ENCODE results near the gene ERC2.

DNA sequence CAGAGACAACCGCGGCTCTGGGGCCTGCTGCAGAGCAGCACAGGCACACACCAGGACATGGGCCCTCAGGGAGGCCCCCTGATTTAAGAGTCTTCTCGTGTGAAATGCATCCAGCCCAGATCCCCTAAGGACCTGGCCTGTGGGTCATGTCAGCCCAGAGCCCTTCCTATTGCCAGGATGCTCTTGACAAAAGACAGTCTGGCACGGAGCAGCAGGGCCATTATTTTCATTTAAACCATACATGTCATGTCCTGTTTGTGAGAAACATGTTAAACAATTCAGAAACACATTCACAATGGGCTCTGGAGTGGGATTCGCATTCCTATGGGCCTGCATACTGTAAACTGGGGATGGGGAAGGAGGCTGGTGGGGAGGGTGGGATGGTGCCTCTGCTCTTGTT, 613.8 kb downstream of the ERC2 start:
- TF ChIP-seq, protein P1, sequence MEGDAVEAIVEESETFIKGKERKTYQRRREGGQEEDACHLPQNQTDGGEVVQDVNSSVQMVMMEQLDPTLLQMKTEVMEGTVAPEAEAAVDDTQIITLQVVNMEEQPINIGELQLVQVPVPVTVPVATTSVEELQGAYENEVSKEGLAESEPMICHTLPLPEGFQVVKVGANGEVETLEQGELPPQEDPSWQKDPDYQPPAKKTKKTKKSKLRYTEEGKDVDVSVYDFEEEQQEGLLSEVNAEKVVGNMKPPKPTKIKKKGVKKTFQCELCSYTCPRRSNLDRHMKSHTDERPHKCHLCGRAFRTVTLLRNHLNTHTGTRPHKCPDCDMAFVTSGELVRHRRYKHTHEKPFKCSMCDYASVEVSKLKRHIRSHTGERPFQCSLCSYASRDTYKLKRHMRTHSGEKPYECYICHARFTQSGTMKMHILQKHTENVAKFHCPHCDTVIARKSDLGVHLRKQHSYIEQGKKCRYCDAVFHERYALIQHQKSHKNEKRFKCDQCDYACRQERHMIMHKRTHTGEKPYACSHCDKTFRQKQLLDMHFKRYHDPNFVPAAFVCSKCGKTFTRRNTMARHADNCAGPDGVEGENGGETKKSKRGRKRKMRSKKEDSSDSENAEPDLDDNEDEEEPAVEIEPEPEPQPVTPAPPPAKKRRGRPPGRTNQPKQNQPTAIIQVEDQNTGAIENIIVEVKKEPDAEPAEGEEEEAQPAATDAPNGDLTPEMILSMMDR (IDR thresholded peaks at IDR 0.05): no peak
- TF ChIP-seq POLR2A (IDR thresholded peaks at IDR 0.05): no peak
